Stimulated activated CD4-positive, alpha-beta T cell treated with anti-CD3 and anti-CD28 coated beads, Interleukin-12 subunit alpha, Interleukin-12 subunit beta, amount 100 ng/mL, for 4 hours (primary cell): ENCODE data around the gene SLC45A2.
"Not testable (repeated sequence)": the region's sequence is repeated elsewhere in the genome, so short reads cannot be mapped to it uniquely, and the experiment has no call there.

Source experiments
- DNase-seq: peaks from one replicate; pipeline ENCODE4 v3.0.0-alpha.2; 2020

Gene SLC45A2

DNA sequence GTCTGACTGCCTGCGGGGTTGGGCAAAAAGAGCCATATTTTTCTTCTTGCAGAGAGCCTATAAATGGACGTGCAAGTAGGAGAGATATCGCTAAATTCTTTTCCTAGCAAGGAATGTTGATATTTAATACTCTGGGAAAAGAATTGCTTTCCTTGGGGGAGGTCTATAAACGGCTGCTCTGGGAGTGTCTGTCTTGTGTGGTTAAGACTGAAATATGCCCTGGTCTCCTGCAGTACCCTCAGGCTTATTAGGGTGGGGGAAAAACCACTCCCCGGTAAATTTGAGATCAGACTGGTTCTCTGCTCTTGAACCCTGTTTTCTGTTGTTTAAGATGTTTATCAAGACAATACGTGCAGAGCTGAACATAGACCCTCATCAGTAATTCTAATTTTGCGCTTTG is 78.2 kb downstream of the SLC45A2 start:
- not testable (repeated sequence) for DNase-seq

DNA sequence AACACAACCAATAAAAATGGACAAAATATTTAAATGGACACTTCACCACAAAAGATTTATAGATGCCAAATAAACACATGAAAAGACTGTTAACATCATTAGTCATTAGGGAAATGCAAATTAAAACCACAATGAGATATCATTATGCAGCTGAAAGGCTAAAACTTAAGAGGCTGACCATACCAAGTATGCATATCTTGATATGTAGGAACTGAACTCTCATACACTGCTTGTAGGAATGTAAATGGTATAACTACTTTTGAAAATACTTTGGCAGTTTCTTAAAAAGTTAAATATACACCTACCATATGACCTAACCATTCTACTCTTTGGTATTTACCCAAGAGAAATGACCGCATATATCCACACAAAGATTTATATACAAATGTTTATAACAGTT is 79.1 kb downstream of the SLC45A2 start:
- DNase-seq: no peak

DNA sequence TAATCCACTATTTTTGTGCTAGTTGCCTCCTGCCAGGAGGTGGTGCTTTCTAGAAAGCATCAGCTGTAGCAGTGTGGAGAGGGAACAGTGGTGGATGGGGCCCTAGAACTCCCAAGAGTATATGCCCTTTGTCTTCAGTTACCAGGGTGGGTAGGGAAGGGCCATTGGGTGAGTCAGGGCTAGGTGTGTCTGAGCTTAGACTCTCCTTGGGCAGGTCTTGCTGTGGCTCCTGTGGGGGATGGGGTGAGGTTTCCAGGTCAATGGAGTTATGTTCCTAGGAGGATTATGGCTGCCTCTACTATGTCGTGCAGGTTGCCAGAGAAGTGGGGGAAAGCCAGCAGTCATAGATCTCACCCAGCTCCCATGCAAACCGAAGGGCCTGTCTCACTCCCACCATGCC is 81.4 kb downstream of the SLC45A2 start:
- no peak for DNase-seq

DNA sequence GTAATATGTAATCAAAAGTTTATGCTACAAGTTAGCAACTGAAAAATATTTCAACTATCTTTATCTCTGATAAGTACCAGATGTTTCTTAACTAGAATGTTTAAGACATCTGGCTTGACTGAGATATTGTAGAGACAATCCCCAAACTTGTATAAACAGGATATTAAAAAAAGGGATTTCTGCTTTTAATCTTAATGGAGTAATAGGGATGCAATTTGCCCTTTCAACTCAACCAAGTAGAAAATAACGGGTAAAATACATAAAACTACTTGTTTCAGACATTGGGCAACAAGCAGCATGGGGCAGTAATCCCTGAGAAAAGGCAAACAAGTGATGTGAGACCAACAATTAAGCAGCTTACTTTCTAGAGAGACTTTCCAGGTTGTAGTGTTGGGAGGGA is 83.3 kb downstream of the SLC45A2 start:
- no peak for DNase-seq
